HL-60 (cell line): ENCODE data around the gene SERPINB2.
A peak's percentile ranks its signal among the peaks of the same experiment; 100 is the strongest.

Experiments
- DNase-seq, 2 experiments: peaks; one replicate each; pipeline ENCODE4 v3.0.0-alpha.2; 2010 to 2020; ENCODE audit warnings: low read depth in 1 of 2, low spot score in 1 of 2
- H3K27ac ChIP-seq: fragments of 250-450 bp; sonication (Bioruptor Pico); replicated peaks from 2 replicates; pipeline ENCODE4 v1.5.1; 2020; ENCODE audit warnings: mild to moderate bottlenecking, moderate library complexity
- H3K27me3 ChIP-seq: fragments of 250-450 bp; sonication (Bioruptor Pico); 2 replicates; pipeline ENCODE4 v1.5.1; 2021; ENCODE audit warnings: mild to moderate bottlenecking, moderate library complexity; ENCODE audit not compliant: insufficient read depth, poor library complexity, severe bottlenecking
- H3K4me3 ChIP-seq: replicated peaks from 2 replicates; pipeline ENCODE4 v1.5.1; 2011; ENCODE audit warnings: mild to moderate bottlenecking, control low read depth, low read length; ENCODE audit not compliant: insufficient read depth
- GABPA ChIP-seq: IDR thresholded peaks from 2 replicates; pipeline ENCODE4 v1.6.1; 2012; ENCODE audit warnings: low read depth
- POLR2AphosphoS5 ChIP-seq: IDR thresholded peaks from 2 replicates; pipeline ENCODE4 v1.6.1; 2012; ENCODE audit warnings: low read depth
- SPI1 ChIP-seq: IDR thresholded peaks from 2 replicates; pipeline ENCODE4 v1.6.1; 2012; ENCODE audit warnings: low read depth, mild to moderate bottlenecking, borderline replicate concordance
- TF ChIP-seq, protein P1 (sequence below): IDR thresholded peaks from one replicate; pipeline ENCODE4 v1.5.1; 2011; ENCODE audit warnings: low read length, control low read depth, inconsistent platforms; ENCODE audit not compliant: insufficient read depth
- TF ChIP-seq, protein P2 (sequence below): IDR thresholded peaks from 2 replicates; pipeline ENCODE4 v1.6.1; 2012; ENCODE audit warnings: low read depth; ENCODE audit not compliant: insufficient replicate concordance

Gene SERPINB2

DNA sequence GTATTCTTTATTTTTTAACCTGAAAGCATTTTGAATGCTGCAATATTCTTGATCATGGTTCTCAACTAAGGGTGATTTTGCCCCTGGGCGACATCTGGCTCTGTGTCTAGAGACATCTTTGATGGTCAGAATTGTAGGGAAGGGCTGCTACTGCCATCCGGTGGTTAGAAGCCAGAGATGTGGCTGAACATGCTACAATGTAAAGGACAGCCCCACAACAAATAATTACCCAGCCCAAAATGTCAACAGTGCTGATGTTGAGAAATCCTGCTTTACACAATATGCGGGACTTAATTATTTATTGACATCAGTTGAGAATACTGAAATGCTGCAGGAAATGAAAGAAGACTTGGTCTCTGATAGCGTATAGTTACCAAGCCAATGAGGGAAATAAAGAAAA is 37.5 kb upstream of the SERPINB2 start:
- peak; percentile 84 to 88 for DNase-seq
- TF ChIP-seq, protein P1, sequence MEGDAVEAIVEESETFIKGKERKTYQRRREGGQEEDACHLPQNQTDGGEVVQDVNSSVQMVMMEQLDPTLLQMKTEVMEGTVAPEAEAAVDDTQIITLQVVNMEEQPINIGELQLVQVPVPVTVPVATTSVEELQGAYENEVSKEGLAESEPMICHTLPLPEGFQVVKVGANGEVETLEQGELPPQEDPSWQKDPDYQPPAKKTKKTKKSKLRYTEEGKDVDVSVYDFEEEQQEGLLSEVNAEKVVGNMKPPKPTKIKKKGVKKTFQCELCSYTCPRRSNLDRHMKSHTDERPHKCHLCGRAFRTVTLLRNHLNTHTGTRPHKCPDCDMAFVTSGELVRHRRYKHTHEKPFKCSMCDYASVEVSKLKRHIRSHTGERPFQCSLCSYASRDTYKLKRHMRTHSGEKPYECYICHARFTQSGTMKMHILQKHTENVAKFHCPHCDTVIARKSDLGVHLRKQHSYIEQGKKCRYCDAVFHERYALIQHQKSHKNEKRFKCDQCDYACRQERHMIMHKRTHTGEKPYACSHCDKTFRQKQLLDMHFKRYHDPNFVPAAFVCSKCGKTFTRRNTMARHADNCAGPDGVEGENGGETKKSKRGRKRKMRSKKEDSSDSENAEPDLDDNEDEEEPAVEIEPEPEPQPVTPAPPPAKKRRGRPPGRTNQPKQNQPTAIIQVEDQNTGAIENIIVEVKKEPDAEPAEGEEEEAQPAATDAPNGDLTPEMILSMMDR: peak; percentile 68
- TF ChIP-seq SPI1: no peak
- Histone ChIP-seq H3K4me3 (no peak overlapping the region), H3K27ac (no peak overlapping the region), H3K27me3 (no peaks in the 10 kb centered on the region)

DNA sequence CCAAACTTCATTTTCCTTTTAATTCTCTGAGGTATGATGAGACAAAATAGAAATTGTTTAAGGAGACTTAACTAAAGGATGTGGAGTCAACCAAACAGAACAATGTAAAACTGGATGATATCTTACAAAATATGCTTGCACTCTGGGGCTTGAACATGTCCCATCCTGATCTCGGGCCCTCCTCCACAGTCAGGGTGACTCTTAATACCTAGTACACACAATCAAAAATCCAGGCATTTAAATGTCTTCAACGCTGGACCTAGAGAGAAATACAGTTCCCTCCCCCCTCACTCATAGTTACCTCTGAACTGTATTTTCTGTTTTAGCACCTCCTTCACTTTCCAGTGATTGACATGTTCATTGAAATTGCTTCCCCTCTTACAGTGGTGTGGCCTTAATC is 36.9 kb upstream of the SERPINB2 start:
- Histone ChIP-seq H3K27me3 (no peaks in the 10 kb centered on the region), H3K27ac (no peak overlapping the region), H3K4me3 (no peak overlapping the region)
- no peak for TF ChIP-seq GABPA
- TF ChIP-seq, protein P2, sequence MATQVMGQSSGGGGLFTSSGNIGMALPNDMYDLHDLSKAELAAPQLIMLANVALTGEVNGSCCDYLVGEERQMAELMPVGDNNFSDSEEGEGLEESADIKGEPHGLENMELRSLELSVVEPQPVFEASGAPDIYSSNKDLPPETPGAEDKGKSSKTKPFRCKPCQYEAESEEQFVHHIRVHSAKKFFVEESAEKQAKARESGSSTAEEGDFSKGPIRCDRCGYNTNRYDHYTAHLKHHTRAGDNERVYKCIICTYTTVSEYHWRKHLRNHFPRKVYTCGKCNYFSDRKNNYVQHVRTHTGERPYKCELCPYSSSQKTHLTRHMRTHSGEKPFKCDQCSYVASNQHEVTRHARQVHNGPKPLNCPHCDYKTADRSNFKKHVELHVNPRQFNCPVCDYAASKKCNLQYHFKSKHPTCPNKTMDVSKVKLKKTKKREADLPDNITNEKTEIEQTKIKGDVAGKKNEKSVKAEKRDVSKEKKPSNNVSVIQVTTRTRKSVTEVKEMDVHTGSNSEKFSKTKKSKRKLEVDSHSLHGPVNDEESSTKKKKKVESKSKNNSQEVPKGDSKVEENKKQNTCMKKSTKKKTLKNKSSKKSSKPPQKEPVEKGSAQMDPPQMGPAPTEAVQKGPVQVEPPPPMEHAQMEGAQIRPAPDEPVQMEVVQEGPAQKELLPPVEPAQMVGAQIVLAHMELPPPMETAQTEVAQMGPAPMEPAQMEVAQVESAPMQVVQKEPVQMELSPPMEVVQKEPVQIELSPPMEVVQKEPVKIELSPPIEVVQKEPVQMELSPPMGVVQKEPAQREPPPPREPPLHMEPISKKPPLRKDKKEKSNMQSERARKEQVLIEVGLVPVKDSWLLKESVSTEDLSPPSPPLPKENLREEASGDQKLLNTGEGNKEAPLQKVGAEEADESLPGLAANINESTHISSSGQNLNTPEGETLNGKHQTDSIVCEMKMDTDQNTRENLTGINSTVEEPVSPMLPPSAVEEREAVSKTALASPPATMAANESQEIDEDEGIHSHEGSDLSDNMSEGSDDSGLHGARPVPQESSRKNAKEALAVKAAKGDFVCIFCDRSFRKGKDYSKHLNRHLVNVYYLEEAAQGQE: no peak
- TF ChIP-seq SPI1: no peak
- TF ChIP-seq, protein P1: no peak
- TF ChIP-seq POLR2AphosphoS5: no peak
- no peak for DNase-seq

DNA sequence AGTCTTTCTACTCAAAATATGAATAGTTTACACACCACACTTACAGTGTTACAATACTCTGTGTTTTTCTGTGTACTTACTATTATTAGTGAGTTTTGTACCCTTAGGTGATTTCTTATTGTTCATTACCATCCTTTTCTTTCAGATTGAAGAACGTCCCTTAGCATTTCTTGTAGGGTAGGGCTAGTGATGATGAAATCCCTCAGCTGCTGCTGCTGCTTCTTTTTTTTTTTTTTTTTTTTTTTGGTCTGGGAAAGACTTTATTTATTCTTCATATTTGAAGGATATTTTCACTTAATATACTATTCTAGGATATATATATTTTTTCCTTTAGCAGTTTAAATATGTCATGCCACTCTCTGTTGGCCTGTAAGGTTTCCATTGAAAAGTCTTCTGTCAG is 29.0 kb upstream of the SERPINB2 start:
- DNase-seq: peak in 1 of 2 experiments; percentile 46
- H3K27ac ChIP-seq: peak overlapping the region; percentile 75; the same call in 1 of the 2 replicates
- TF ChIP-seq SPI1 (no peak), GABPA (no peak), POLR2AphosphoS5 (no peak)
- TF ChIP-seq, protein P1: no peak
- TF ChIP-seq, protein P2: no peak
- H3K4me3 ChIP-seq: no peak overlapping the region
- H3K27me3 ChIP-seq: no peaks in the 10 kb centered on the region

DNA sequence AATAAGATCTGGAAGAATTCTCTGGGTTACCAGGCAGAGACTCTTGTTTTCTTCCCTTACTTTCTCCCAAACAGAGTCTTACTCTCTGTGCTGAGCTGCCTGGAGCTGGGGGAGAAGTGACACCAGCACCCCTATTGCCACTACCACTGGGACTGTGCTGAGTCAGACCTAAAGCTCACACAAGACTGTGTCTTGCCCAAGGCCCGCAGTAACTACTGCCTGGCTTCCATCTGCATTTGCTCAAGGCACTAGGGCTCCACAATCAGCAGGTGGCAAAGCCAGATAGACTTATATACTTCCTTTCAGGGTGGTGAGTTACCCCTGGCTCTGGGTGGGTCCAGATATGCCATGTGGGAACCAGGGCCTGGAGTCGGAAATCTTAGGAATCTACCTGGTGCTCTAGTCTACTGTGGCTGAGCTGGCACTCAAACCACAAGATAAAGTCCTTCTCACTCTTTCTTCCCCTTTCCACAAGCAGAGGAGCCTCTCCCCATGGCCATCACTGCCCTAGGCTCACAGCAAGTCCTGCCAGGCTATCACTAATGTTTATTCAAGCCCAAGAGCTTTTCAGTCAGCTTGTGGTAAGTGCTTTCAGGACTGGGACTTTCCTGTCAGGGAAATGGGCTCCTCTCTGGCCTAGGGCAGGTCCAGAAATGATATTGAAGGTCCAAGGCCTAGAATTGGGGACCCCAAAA is 27.6 kb upstream of the SERPINB2 start:
- Histone ChIP-seq H3K27me3 (no peaks in the 10 kb centered on the region), H3K4me3 (no peak overlapping the region), H3K27ac (peak overlapping the region; percentile 75)
- DNase-seq: peak; percentile 58 to 92
- TF ChIP-seq POLR2AphosphoS5: peak; percentile 69
- TF ChIP-seq, protein P1: no peak
- TF ChIP-seq SPI1: 0 out of 2 replicates have a peak, but pooled peaks have one; percentile 3
- TF ChIP-seq GABPA: no peak
- TF ChIP-seq, protein P2: no peak
